ENCODE results near the gene GNPNAT1.

Gene GNPNAT1

DNA sequence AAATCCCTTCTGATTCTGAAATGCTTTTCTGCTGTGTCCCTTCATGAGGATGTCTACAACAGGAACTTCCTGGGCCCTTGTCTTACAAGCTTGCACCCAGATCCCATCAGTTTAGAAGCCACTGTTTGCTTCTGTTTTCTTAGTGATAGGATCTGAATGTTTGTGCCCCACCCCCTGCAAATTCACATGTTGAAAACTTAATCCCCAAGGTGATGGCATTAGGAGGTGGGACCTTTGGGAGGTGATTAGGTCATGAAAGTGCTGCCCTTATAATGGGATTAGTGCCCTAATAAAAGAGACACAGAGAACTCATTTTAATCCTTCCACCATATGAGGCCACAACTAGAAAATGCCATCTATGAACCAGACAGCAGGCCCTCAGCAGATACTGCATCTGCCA, 36.0 kb upstream of the GNPNAT1 start:
- no peak for TF ChIP-seq CSDC2 (CRISPR knock-in tag; IDR thresholded peaks at IDR 0.05)
- no peak for ATAC-seq

DNA sequence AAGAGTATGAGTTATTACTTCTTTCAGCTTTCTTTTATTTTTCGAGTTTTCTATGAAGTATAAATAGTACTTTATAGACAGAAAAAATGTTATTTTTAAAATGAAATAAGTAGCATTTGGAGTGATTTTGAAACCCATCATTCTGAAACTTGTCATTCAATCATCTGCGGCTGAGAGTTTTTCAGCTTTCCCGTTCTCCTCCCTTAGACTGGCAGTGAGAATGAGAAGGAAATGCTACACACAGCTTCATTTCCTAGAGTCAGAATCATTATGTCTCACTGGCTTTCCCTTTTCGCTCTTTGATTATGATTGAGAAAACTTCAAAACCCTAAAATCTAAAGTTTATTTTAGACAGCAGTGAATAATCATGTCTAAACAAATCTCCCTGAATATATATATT, 33.7 kb upstream of the GNPNAT1 start:
- ATAC-seq: no peak
- TF ChIP-seq, protein P1, sequence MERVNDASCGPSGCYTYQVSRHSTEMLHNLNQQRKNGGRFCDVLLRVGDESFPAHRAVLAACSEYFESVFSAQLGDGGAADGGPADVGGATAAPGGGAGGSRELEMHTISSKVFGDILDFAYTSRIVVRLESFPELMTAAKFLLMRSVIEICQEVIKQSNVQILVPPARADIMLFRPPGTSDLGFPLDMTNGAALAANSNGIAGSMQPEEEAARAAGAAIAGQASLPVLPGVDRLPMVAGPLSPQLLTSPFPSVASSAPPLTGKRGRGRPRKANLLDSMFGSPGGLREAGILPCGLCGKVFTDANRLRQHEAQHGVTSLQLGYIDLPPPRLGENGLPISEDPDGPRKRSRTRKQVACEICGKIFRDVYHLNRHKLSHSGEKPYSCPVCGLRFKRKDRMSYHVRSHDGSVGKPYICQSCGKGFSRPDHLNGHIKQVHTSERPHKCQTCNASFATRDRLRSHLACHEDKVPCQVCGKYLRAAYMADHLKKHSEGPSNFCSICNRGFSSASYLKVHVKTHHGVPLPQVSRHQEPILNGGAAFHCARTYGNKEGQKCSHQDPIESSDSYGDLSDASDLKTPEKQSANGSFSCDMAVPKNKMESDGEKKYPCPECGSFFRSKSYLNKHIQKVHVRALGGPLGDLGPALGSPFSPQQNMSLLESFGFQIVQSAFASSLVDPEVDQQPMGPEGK (CRISPR knock-in tag; IDR thresholded peaks at IDR 0.05; ENCODE audit: borderline replicate concordance): no peak
- TF ChIP-seq ZNF70 (CRISPR knock-in tag; IDR thresholded peaks at IDR 0.05): no peak
- no peak for TF ChIP-seq TOX (CRISPR knock-in tag; IDR thresholded peaks at IDR 0.05; ENCODE audit: borderline replicate concordance)
- no peak for TF ChIP-seq OSR1 (CRISPR knock-in tag; IDR thresholded peaks at IDR 0.05)
- TF ChIP-seq, protein P2, sequence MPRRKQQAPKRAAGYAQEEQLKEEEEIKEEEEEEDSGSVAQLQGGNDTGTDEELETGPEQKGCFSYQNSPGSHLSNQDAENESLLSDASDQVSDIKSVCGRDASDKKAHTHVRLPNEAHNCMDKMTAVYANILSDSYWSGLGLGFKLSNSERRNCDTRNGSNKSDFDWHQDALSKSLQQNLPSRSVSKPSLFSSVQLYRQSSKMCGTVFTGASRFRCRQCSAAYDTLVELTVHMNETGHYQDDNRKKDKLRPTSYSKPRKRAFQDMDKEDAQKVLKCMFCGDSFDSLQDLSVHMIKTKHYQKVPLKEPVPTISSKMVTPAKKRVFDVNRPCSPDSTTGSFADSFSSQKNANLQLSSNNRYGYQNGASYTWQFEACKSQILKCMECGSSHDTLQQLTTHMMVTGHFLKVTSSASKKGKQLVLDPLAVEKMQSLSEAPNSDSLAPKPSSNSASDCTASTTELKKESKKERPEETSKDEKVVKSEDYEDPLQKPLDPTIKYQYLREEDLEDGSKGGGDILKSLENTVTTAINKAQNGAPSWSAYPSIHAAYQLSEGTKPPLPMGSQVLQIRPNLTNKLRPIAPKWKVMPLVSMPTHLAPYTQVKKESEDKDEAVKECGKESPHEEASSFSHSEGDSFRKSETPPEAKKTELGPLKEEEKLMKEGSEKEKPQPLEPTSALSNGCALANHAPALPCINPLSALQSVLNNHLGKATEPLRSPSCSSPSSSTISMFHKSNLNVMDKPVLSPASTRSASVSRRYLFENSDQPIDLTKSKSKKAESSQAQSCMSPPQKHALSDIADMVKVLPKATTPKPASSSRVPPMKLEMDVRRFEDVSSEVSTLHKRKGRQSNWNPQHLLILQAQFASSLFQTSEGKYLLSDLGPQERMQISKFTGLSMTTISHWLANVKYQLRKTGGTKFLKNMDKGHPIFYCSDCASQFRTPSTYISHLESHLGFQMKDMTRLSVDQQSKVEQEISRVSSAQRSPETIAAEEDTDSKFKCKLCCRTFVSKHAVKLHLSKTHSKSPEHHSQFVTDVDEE (CRISPR knock-in tag; IDR thresholded peaks at IDR 0.05): no peak
- TF ChIP-seq RARB (CRISPR knock-in tag; IDR thresholded peaks at IDR 0.05): no peak

DNA sequence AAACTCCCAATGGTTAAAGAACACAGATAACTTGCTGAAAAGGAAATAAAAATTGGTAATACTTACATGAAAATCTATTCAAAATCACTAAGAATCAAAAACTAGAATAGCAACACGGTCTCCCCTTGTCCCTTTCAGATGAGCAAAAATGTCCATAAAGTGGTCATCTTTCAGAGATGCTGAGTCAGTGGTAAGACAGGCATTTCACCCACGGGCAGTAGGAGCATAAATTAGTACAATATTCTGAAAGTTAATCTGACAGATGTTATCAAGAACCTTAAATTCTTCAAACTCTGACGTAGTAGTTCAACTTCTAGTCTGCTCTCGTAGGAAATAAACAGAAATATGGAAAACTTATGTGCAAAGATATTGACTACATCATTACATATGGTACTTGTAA, 33.1 kb upstream of the GNPNAT1 start:
- peak; percentile 83 for ATAC-seq
- no peak for TF ChIP-seq CSDC2 (CRISPR knock-in tag; IDR thresholded peaks at IDR 0.05)
- TF ChIP-seq BACH2 (CRISPR knock-in tag; IDR thresholded peaks at IDR 0.05; ENCODE audit: borderline replicate concordance): no peak
- TF ChIP-seq GLIS3 (CRISPR knock-in tag; IDR thresholded peaks at IDR 0.05): no peak
- TF ChIP-seq, protein P3, sequence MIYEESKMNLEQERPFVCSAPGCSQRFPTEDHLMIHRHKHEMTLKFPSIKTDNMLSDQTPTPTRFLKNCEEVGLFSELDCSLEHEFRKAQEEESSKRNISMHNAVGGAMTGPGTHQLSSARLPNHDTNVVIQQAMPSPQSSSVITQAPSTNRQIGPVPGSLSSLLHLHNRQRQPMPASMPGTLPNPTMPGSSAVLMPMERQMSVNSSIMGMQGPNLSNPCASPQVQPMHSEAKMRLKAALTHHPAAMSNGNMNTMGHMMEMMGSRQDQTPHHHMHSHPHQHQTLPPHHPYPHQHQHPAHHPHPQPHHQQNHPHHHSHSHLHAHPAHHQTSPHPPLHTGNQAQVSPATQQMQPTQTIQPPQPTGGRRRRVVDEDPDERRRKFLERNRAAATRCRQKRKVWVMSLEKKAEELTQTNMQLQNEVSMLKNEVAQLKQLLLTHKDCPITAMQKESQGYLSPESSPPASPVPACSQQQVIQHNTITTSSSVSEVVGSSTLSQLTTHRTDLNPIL (CRISPR knock-in tag; IDR thresholded peaks at IDR 0.05; ENCODE audit: low read depth): peak; percentile 48; the same call in 1 of the 2 replicates
- TF ChIP-seq ZFP3 (CRISPR knock-in tag; IDR thresholded peaks at IDR 0.05): no peak
- TF ChIP-seq ZFP30 (CRISPR knock-in tag; IDR thresholded peaks at IDR 0.05): no peak
- TF ChIP-seq, protein P2 (CRISPR knock-in tag; IDR thresholded peaks at IDR 0.05): peak; percentile 68; the same call in 1 of the 2 replicates
- TF ChIP-seq ISL1 (CRISPR knock-in tag; IDR thresholded peaks at IDR 0.05): peak; percentile 53
- TF ChIP-seq ZNF8 (CRISPR knock-in tag; IDR thresholded peaks at IDR 0.05): no peak
- no peak for TF ChIP-seq RARB (CRISPR knock-in tag; IDR thresholded peaks at IDR 0.05)
- TF ChIP-seq TOX (CRISPR knock-in tag; IDR thresholded peaks at IDR 0.05; ENCODE audit: borderline replicate concordance): no peak

DNA sequence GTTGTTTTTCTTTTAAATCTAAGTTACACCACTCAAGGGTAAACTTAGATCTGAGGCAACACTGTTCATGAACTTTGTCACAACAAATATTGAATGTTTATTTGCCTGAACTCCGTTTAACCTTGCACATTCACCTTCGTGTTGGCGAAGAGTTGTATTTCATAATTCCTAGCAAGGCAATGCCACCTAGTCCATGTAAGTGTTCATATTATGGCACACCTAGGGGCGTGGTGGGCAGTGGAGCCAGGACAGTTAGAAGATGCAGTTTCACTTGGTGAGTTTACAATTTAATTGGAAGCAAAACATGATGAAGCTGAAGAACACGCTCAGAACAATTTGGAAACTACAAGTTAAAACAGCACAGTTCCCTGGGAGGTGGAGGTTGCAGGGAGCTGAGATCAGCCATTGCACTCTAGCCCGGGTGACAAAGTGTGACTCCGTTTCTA, 30.4 kb upstream of the GNPNAT1 start:
- ATAC-seq: no peak
- TF ChIP-seq ZC3H10 (CRISPR knock-in tag; IDR thresholded peaks at IDR 0.05) (no peak), CSDC2 (CRISPR knock-in tag; IDR thresholded peaks at IDR 0.05) (no peak), ESRRG (CRISPR knock-in tag; IDR thresholded peaks at IDR 0.05) (no peak), ZFP3 (CRISPR knock-in tag; IDR thresholded peaks at IDR 0.05) (no peak), RARB (CRISPR knock-in tag; IDR thresholded peaks at IDR 0.05) (no peak), TCF4 (CRISPR knock-in tag; IDR thresholded peaks at IDR 0.05; ENCODE audit: borderline replicate concordance) (no peak), TOX (CRISPR knock-in tag; IDR thresholded peaks at IDR 0.05; ENCODE audit: borderline replicate concordance) (no peak), GLIS3 (CRISPR knock-in tag; IDR thresholded peaks at IDR 0.05) (no peak)
- TF ChIP-seq, protein P2 (CRISPR knock-in tag; IDR thresholded peaks at IDR 0.05): no peak
- TF ChIP-seq, protein P3 (CRISPR knock-in tag; IDR thresholded peaks at IDR 0.05; ENCODE audit: low read depth): no peak
- TF ChIP-seq, protein P1 (CRISPR knock-in tag; IDR thresholded peaks at IDR 0.05; ENCODE audit: borderline replicate concordance): no peak
